K562 (cell line): ENCODE data around the gene NACAD. TPM values are rescaled to one million over a fixed set of nuclear protein-coding genes. Genes with fewer than 3 reads are reported as not detected.

Source experiments
- ATAC-seq: fragments of 200-7000 bp; cut with Tn5 transposase; 3 replicates; pipeline ENCODE4 v1.9.1; 2020; ENCODE audit warnings: moderate library complexity
- BruUV-seq: library from RNA; stranded (reverse); fragments of 400-500 nt; replicated peaks from 2 replicates; lab custom pipeline; 2021; lab: Mats Ljungman, UMichigan
- CTCF ChIA-PET: fragments of 300-600 bp; formaldehyde crosslinking; extraction: SDS; loops from one replicate; lab custom pipeline; 2021; ENCODE audit warnings: low intra/inter-chr PET ratio; lab: Yijun Ruan, JAX
- POLR2A ChIA-PET: fragments of 300-600, 350-650 bp; sonication (Branson Sonifier 250); formaldehyde crosslinking; extraction: SDS; loops from one replicate; lab custom pipeline; 2021; ENCODE audit warnings: antibody characterized with exemption, inconsistent platforms; lab: Yijun Ruan, JAX
- DNase-seq, 4 experiments: peaks; one replicate each; pipeline versions ENCODE4 v3.0.0 to v3.0.0-alpha.2; 2011 to 2018; ENCODE audit warnings: low spot score in 3 of 4, mixed read lengths in 3 of 4; ENCODE audit errors: extremely low read depth in 1 of 4
- FAIRE-seq: peaks from 2 replicates; lab custom pipeline; 2011; peaks lifted over from hg19 to GRCh38; lab: Jason Lieb, UNC
- H2AFZ ChIP-seq: 2 replicates; pipeline ENCODE4 v1.6.0; 2011; ENCODE audit warnings: low read depth, low read length, control low read depth, inconsistent platforms
- H3K27ac ChIP-seq: fragments of 200-600 bp; 3 replicates; pipeline ENCODE4 v1.8.0; 2011; ENCODE audit warnings: low read depth, mild to moderate bottlenecking, control low read depth, inconsistent platforms, low read length, moderate library complexity, mixed read lengths; ENCODE audit errors: extremely low read depth
- H3K27me3 ChIP-seq, 2 experiments: fragments of 300-600 bp in 1 of 2; 2 replicates in 1 of 2; 3 replicates in 1 of 2; pipeline versions ENCODE4 v1.6.0 to v1.8.0; 2011; ENCODE audit warnings: inconsistent platforms in 2 of 2, low read length in 2 of 2, mild to moderate bottlenecking in 1 of 2, mixed read lengths in 1 of 2, moderate library complexity in 1 of 2; ENCODE audit not compliant: control insufficient read depth in 2 of 2, insufficient read depth in 2 of 2
- H3K36me3 ChIP-seq: fragments of 300-600 bp; 3 replicates; pipeline ENCODE4 v1.8.0; 2011; ENCODE audit warnings: mild to moderate bottlenecking, low read length, inconsistent platforms; ENCODE audit not compliant: control insufficient read depth, insufficient read depth
- H3K4me1 ChIP-seq, 2 experiments: fragments of 200-600 bp in 1 of 2; replicated peaks in 1 of 2; 2 replicates in 1 of 2; 3 replicates in 1 of 2; pipeline versions ENCODE4 v1.5.1 to v1.8.0; 2011; ENCODE audit warnings: inconsistent platforms in 2 of 2, low read length in 2 of 2, mild to moderate bottlenecking in 1 of 2, mixed read lengths in 1 of 2, moderate library complexity in 1 of 2; ENCODE audit not compliant: control insufficient read depth in 2 of 2, insufficient read depth in 2 of 2
- H3K4me2 ChIP-seq: 2 replicates; pipeline ENCODE4 v1.6.1; 2011; ENCODE audit warnings: low read length, control low read depth, inconsistent platforms, mixed read lengths; ENCODE audit not compliant: insufficient read depth
- H3K4me3 ChIP-seq: fragments of 200-600 bp; sonication (generic), shearing (Covaris generic); 2 replicates; pipeline ENCODE4 v1.5.1; 2016; ENCODE audit warnings: control low read depth, inconsistent platforms
- H3K79me2 ChIP-seq: fragments of 200-600 bp; 3 replicates; pipeline ENCODE4 v1.8.0; 2011; ENCODE audit warnings: low read length, inconsistent platforms; ENCODE audit not compliant: control insufficient read depth, insufficient read depth
- H3K9ac ChIP-seq, 2 experiments: 2 replicates each; pipeline versions ENCODE4 v1.6.0 to v1.6.1; 2011; ENCODE audit warnings: low read depth in 2 of 2, low read length in 2 of 2, control low read depth in 1 of 2, inconsistent platforms in 1 of 2, mild to moderate bottlenecking in 1 of 2, mixed read lengths in 1 of 2; ENCODE audit not compliant: insufficient read depth in 1 of 2
- H3K9me1 ChIP-seq: one replicate; pipeline ENCODE4 v1.6.0; 2011; ENCODE audit warnings: inconsistent platforms, mild to moderate bottlenecking, low read length, moderate library complexity; ENCODE audit not compliant: control insufficient read depth, insufficient read depth
- H3K9me3 ChIP-seq: replicated peaks from 2 replicates; pipeline ENCODE4 v1.5.1; 2011; ENCODE audit warnings: low read depth, low read length, inconsistent platforms; ENCODE audit not compliant: control insufficient read depth, insufficient read depth
- H4K20me1 ChIP-seq: replicated peaks from 2 replicates; pipeline ENCODE4 v1.6.1; 2011; ENCODE audit warnings: low read length, inconsistent platforms, mixed read lengths; ENCODE audit not compliant: control insufficient read depth, insufficient read depth
- CREBBP ChIP-seq: IDR thresholded peaks from one replicate; pipeline ENCODE4 v1.6.1; 2012; ENCODE audit warnings: low read depth, mild to moderate bottlenecking, control low read depth, inconsistent platforms, low read length
- ERF ChIP-seq: fragments of 450-650 bp; formaldehyde crosslinking; IDR thresholded peaks from 2 replicates; pipeline ENCODE4 v1.4.0; 2020; ENCODE audit warnings: mild to moderate bottlenecking, mixed read lengths
- GABPB2 ChIP-seq: fragments of 250-450 bp; sonication (Bioruptor Pico); conservative IDR thresholded peaks from 2 replicates; pipeline ENCODE4 v1.5.1; 2021; ENCODE audit warnings: mild to moderate bottlenecking
- ILF3 ChIP-seq: fragments of 450-650 bp; IDR thresholded peaks from 2 replicates; pipeline ENCODE4 v1.6.1; 2018; ENCODE audit warnings: antibody characterized with exemption, mild to moderate bottlenecking, moderate library complexity, borderline replicate concordance
- MYC ChIP-seq, 2 experiments: fragments of 250-450 bp in 1 of 2; sonication (Bioruptor Pico) in 1 of 2; IDR thresholded peaks; 2 replicates each; pipeline versions ENCODE4 v1.5.1 to v1.6.1; 2012 to 2021; ENCODE audit warnings: low read depth in 2 of 2, borderline replicate concordance in 1 of 2, improper control_type of control experiment in 1 of 2, low read length in 1 of 2, mild to moderate bottlenecking in 1 of 2, moderate library complexity in 1 of 2
- TGIF2 ChIP-seq: sonication (generic); formaldehyde crosslinking; IDR thresholded peaks from 2 replicates; pipeline ENCODE4 v1.8.1; 2022; ENCODE audit warnings: mild to moderate bottlenecking, missing genetic modification reagents, moderate library complexity
- WGBS: fragments of 100-300 bp; shearing (Covaris generic); methylation state at CpG from one replicate; pipeline ENCODE4 v1.1.6; 2016; ENCODE audit warnings: low coverage, mixed read lengths; ENCODE audit not compliant: insufficient coverage; ENCODE audit errors: missing lambda C conversion rate; 5-methylcytosine and 5-hydroxymethylcytosine counted together
- in situ Hi-C: fragments of 300-500 bp; cut with MboI; formaldehyde crosslinking; loops from 4 replicates; pipeline ENCODE4 v1.15.0; 2018; ENCODE audit warnings: inconsistent platforms, mixed read lengths
- intact Hi-C: fragments of 100-400 bp; cut with micrococcal nuclease; formaldehyde crosslinking; loops from 2 replicates; pipeline ENCODE4 v1.14.2; 2022
- polyA plus RNA-seq, 8 experiments: library from polyadenylated mRNA; depleted of rRNA in 4 of 8; stranded (reverse) in 5 of 8; unstranded in 3 of 8; fragments of >200 nt; fragmentation: Nextera tagmentation in 2 of 8; fragmentation: Illumina TruSeq in 1 of 8; extraction: Ambion mirVana in 2 of 8; extraction: Trizol in 1 of 8; gene quantifications; 2 replicates each; pipeline versions ENCODE4 v1.2.1 to v1.2.3, GENCODE V29; 2011 to 2014; ENCODE audit warnings: inconsistent platforms in 1 of 8, missing spikeins in 1 of 8
- total RNA-seq, 7 experiments: library from RNA; depleted of rRNA in 6 of 7; stranded (reverse); fragments of >200 nt in 6 of 7; fragmentation: Illumina TruSeq in 2 of 7; extraction: Trizol in 2 of 7; gene quantifications; 2 replicates each; pipeline versions ENCODE4 v1.2.1 to v1.2.3, GENCODE V29; 2011 to 2021; ENCODE audit warnings: low replicate concordance in 1 of 7
- TF ChIP-seq, protein P1 (sequence below): fragments of 250-450 bp; sonication (Bioruptor Pico); IDR thresholded peaks from 2 replicates; pipeline ENCODE4 v1.4.0; 2020

Gene NACAD
- total and polyA plus RNA-seq, 9 of the 15 experiments (the other 6 are each of a cell fraction or from before 2014, with no cell fraction given): under 0.01 to 0.03 (median 0.02) TPM; not detected in 5

DNA sequence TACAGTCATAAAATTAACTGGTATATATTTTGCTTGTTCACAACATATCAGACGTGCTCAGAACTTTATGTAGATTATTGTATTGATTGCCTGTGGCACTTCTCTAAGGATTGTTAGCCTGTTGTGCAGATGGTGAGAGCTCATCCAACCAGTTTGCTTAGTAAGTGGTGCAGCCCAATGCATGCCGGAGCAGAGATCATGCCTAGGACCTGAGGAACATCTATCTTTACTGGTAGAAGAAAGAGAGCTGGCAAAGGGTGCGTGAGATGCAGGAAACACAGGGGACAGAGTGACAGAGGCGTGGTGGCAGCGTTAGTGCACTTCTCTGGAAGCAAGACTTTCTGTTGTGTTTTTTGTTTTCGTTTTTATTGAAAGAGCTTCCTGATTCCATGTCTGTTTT is 52.9 kb downstream of the NACAD start:
- Histone ChIP-seq H3K9me3 (no peaks in the 10 kb centered on the region), H2AFZ (no peak overlapping the region), H3K36me3 (peaks cover 40% of the 10 kb centered on the region; the same call in 2 of the 3 replicates), H3K79me2 (peaks cover 59% of the 10 kb centered on the region), H3K27ac (no peak overlapping the region), H3K4me2 (no peak overlapping the region), H3K4me3 (no peak overlapping the region), H3K4me1 (peaks cover 0 to 3% of the 10 kb centered on the region in 2 experiments; a peak in 1 of 5 replicates), H3K9me1 (no peaks in the 10 kb centered on the region), H3K9ac (no peak overlapping the region; a peak in 1 of 4 replicates), H4K20me1 (peaks cover 15% of the 10 kb centered on the region), H3K27me3 (no peaks in the 10 kb centered on the region)
- ATAC-seq (no peak), FAIRE-seq (peak; percentile 51), DNase-seq (no peak)
- intact Hi-C loops: no loop called here
- CTCF ChIA-PET: no interaction called here
- in situ Hi-C loops: no loop called here
- WGBS: 64% methylated on average over 6 of the region's 6 CpGs
- no TSS peak for BruUV-seq
- POLR2A ChIA-PET: interaction anchor here (0.8 to 1.4 kb wide), 5 partner anchors 14 to 63 kb away, joined by 3 to 4 read pairs (median 4); no protein-coding TSS in a partner anchor
- TF ChIP-seq, protein P1, sequence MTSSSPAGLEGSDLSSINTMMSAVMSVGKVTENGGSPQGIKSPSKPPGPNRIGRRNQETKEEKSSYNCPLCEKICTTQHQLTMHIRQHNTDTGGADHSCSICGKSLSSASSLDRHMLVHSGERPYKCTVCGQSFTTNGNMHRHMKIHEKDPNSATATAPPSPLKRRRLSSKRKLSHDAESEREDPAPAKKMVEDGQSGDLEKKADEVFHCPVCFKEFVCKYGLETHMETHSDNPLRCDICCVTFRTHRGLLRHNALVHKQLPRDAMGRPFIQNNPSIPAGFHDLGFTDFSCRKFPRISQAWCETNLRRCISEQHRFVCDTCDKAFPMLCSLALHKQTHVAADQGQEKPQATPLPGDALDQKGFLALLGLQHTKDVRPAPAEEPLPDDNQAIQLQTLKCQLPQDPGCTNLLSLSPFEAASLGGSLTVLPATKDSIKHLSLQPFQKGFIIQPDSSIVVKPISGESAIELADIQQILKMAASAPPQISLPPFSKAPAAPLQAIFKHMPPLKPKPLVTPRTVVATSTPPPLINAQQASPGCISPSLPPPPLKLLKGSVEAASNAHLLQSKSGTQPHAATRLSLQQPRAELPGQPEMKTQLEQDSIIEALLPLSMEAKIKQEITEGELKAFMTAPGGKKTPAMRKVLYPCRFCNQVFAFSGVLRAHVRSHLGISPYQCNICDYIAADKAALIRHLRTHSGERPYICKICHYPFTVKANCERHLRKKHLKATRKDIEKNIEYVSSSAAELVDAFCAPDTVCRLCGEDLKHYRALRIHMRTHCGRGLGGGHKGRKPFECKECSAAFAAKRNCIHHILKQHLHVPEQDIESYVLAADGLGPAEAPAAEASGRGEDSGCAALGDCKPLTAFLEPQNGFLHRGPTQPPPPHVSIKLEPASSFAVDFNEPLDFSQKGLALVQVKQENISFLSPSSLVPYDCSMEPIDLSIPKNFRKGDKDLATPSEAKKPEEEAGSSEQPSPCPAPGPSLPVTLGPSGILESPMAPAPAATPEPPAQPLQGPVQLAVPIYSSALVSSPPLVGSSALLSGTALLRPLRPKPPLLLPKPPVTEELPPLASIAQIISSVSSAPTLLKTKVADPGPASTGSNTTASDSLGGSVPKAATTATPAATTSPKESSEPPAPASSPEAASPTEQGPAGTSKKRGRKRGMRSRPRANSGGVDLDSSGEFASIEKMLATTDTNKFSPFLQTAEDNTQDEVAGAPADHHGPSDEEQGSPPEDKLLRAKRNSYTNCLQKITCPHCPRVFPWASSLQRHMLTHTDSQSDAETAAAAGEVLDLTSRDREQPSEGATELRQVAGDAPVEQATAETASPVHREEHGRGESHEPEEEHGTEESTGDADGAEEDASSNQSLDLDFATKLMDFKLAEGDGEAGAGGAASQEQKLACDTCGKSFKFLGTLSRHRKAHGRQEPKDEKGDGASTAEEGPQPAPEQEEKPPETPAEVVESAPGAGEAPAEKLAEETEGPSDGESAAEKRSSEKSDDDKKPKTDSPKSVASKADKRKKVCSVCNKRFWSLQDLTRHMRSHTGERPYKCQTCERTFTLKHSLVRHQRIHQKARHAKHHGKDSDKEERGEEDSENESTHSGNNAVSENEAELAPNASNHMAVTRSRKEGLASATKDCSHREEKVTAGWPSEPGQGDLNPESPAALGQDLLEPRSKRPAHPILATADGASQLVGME (CRISPR knock-in tag): no peak
- no peak for TF ChIP-seq MYC (IDR thresholded peaks at IDR 0.05; ENCODE audit: low read depth, low read length)
- TF ChIP-seq MYC (CRISPR knock-in tag; IDR thresholded peaks at IDR 0.05; ENCODE audit: borderline replicate concordance, low read depth): no peak
- TF ChIP-seq CREBBP: no peak
- no peak for TF ChIP-seq TGIF2 (CRISPR knock-in tag)
- no peak for TF ChIP-seq ERF (CRISPR knock-in tag)
- TF ChIP-seq GABPB2 (CRISPR knock-in tag): no peak
- TF ChIP-seq ILF3: no peak
